T47D (cell line): ENCODE measurements around the gene GNB5.

Experiments used
- DNase-seq, 2 experiments: peaks; one replicate each; pipeline versions ENCODE4 v3.0.0 to v3.0.0-alpha.2; 2011 to 2012; ENCODE audit warnings: low read depth in 1 of 2, low spot score in 1 of 2
- JUND ChIP-seq: IDR thresholded peaks from 2 replicates; pipeline ENCODE4 v1.6.1; 2012; ENCODE audit warnings: low read depth
- in situ Hi-C: cut with HindIII; loops from 2 replicates; pipeline ENCODE4 v1.10.0; 2016; ENCODE audit warnings: low sequenced_read_pairs, low pct_unique_long_range_greater_than_20kb

GNB5 gene

GRCh38 chr15:52221730-52222129 is 30.5 kb upstream of the GNB5 start:
- DNase-seq = no peak
- in situ Hi-C loops = no loop called here
- TF ChIP-seq JUND = no peak

DNA sequence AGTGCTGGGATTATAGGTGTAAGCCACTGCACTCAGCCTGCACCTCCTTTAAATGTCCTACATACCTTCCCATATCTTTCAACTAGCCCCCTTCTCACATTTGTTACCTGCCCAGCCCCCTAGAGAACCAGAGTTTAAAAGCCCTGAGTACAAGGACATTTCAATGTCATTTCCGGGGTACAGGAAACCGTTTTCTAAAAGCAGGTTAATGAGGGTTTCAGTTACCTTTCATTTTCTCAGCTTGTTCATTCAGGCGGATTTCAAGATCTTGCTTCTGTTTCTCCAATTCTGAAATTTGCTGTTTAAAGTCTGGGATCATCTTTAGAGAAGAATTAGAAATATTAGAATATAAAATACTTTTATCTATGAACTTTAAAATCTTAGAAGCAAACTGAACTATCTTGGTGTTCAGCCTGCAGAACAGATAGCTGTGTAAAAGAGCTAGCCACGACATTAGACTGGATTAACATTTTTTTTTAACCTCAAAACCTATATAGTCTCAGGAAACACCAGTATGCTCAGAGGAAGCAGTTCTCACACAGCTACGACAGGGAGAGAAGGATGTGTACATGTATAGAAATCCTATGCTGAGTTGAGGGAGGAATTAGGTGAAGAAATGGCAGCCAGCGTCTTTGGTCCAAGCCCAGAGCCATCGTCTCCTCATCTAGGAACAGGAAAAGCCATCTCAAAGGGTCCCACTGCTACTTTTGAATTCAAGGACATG is 29.9 kb upstream of the GNB5 start:
- TF ChIP-seq JUND = no peak
- no peak for DNase-seq
- in situ Hi-C loops = no loop called here

- in situ Hi-C loops = no loop called here
- TF ChIP-seq JUND = no peak
These were observed 29.1 kb upstream of the GNB5 start for GRCh38 chr15:52220251-52220650.

DNA sequence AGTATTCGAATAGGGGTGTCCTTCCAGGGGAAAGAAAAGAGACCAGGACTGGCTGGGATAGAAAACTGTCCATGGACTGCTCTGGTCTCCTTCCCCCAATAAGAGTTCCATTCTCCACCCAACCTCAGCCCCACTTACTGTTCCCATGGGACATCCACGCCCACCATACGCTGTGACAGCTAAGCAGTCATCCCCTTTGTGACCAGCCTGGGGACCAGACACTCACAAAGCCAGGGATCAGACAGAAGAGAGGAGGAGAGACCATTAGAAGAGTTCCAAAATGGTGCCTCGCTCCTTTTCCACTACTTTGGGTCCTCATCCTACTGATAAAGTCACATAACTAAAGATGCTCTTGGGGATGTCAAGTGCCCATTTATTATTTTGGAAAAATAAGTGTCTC is 27.6 kb upstream of the GNB5 start:
- in situ Hi-C loops = no loop called here
- no peak for DNase-seq
- TF ChIP-seq JUND = no peak

More at GRCh38 chr15:52220251-52220650, 29.1 kb upstream of the GNB5 start:
- no peak for DNase-seq

DNA sequence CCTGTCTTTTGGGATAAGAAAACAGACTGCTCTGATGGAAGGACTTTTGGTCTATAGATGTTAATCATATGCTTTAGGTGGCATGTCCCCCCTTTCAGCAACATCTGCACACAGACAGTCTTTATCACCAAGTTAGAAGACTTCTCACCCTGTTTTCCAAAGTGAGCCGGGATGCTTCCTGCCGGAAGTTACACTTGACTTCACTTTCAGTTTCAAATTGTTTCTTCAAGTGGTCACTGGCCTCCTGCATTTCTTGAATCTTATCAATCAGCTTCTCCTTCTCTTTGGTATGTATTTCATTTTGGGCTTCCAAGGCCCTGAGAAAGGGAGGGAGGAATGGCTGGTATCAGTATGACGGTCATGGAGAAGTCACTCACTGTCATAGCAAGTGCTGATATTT is 27.2 kb upstream of the GNB5 start:
- no peak for TF ChIP-seq JUND
- in situ Hi-C loops = no loop called here
- DNase-seq = no peak

DNA sequence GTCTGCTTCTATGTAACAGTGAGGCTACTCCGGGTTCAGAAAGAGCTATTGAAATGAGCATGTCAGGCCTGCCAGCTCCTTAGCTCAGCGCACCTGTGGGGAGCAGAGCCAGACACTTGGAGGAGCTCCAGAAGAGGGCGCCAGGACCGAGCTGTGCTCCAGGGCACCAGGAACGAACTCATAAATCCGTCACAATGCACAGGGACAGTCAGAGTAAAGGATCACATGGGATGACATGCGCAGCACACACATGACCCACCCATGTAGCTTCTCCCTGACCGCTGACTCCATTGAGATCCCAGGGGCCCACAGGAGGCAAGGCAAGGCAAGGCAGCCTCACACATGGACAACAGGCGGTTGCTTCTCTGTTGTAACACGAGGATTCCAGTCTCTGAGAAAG is 26.0 kb upstream of the GNB5 start:
- in situ Hi-C loops = no loop called here
- no peak for TF ChIP-seq JUND
- peak in 1 of 2 experiments; percentile 54 for DNase-seq

DNA sequence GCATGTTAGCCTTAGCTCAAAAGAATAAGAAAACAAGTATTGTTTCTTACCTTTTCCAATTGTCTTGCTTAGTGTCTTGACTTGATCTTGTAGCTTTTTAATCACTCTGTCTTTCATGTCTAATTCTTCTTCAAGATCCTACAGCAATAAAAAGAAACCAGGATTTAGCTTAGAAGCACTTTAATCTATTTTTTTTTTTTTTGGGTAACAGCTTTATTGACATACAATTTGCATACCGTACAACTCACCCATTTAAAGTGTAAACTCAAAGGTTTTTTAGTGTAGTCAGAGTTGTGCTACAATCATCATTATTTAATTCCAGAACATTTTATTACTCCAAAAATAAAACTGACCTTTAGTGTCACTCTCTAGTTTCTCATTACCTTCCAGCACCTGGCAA is 23.4 kb upstream of the GNB5 start:
- TF ChIP-seq JUND = no peak
- DNase-seq = no peak
- in situ Hi-C loops = no loop called here

- in situ Hi-C loops = no loop called here
- DNase-seq = no peak
- TF ChIP-seq JUND = no peak
These were observed 22.0 kb upstream of the GNB5 start for GRCh38 chr15:52213206-52213605.

DNA sequence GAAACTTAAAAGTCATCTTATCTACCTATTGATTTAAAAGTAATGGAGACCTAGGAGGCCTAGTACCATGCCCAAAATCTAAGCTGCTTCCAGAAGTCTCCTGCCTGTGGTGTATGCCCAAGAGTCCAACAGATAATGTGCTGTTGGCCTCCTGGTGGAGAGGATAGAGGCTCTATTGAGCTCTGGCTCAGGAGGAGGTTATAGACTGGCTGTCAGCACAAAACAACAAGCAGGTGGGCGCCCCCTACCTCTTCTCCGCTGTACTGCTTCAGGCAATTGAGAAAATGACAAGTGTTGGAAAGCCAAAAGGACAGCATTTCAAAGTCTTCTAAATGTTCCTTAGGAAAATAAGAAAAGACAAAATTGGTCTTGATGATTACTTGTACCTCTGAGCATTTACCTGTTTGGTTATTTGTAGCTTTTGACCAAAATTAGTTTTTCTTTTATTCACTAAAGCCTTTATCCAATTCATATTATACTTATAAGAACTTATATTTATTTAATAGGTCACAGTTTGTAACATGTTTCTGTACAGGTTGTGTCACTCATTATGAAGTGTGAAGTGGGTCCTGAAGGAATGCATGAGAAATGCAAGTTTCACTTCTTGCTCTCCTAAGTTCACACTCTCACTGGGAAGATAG is 17.2 kb upstream of the GNB5 start:
- TF ChIP-seq JUND = no peak
- peak; percentile 23 to 74 for DNase-seq
- in situ Hi-C loops = no loop called here

GRCh38 chr15:52207191-52207590 is 16.0 kb upstream of the GNB5 start:
- TF ChIP-seq JUND = no peak
- DNase-seq = no peak
- in situ Hi-C loops = no loop called here

GRCh38 chr15:52206446-52206845 is 15.3 kb upstream of the GNB5 start:
- DNase-seq = no peak
- in situ Hi-C loops = no loop called here
- TF ChIP-seq JUND = no peak

DNA sequence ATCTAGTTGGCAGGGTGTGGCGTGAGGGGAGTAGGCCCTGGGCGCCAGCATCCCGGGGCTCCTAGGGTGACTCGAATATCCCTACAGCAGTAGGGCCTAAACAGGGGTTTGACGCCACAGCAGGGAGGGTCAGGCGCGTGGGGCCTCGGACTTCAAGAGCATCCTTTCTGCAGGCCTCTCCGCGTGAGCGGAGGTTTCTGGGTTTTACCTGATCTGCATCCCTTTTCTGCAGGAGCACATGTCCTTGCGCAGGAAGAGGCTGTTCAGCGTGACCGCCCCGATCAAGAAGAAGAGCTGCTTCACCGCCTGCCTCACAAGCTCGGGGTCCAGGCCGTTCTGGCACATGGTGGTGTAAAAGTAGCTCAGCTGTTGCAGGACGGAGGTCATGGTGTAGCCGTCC is 13.5 kb upstream of the GNB5 start:
- in situ Hi-C loops = no loop called here
- DNase-seq = no peak
- no peak for TF ChIP-seq JUND

DNA sequence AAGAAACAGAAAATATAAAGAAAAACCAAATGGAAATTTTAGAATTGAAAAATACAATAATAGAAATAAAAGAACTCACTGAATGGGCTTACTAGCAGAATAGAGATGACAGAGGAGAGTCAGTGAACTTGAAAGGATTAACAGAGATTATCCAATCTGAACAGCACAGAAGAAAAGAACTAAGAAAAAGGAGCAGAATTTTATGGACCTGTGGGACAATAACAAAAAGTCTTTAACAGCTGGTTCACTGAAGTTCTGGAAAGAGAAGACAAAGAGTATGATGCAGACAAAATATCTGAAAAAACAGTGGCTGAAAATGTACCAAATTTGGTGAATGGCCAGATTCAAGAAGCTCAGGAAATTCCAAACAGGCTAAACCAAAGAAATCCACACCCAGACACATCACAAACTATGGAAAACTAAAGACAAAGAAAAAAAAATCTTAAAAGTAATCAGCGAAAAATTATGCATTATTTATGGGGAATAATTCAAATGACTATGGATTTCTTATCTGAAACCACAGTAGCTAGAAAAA is 9.7 kb upstream of the GNB5 start:
- DNase-seq = no peak
- in situ Hi-C loops = no loop called here
- no peak for TF ChIP-seq JUND
